ENCODE data around the gene INO80C.

DNA sequence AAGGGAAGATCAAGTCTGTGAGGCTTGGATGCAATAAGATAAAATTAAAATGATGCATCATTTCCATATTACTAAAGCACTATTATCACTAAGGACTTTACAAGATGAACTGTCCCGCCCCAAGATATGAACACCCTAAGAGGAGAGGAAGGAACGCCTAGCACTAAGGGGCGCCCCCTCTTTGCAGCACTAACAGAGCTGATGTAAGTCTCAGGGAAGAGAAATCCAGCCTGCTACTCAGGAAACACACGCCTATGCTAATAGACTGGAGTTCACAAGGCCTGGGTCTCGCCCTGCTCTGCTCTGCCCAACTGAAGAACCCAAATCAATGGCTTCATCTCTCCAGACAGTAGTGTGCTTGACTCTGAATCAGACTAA, 6.1 kb downstream of the INO80C start:
- TF ChIP-seq, protein P1, sequence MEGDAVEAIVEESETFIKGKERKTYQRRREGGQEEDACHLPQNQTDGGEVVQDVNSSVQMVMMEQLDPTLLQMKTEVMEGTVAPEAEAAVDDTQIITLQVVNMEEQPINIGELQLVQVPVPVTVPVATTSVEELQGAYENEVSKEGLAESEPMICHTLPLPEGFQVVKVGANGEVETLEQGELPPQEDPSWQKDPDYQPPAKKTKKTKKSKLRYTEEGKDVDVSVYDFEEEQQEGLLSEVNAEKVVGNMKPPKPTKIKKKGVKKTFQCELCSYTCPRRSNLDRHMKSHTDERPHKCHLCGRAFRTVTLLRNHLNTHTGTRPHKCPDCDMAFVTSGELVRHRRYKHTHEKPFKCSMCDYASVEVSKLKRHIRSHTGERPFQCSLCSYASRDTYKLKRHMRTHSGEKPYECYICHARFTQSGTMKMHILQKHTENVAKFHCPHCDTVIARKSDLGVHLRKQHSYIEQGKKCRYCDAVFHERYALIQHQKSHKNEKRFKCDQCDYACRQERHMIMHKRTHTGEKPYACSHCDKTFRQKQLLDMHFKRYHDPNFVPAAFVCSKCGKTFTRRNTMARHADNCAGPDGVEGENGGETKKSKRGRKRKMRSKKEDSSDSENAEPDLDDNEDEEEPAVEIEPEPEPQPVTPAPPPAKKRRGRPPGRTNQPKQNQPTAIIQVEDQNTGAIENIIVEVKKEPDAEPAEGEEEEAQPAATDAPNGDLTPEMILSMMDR (IDR thresholded peaks at IDR 0.05; ENCODE audit: low read depth, low read length, poor library complexity, severe bottlenecking) = no peak
- TF ChIP-seq EZH2phosphoT487 (IDR thresholded peaks at IDR 0.05; ENCODE audit: borderline replicate concordance, low read length) = no peak
